ENCODE data around the gene RIC8B.

RIC8B gene

GRCh38 chr12:106866426-106867080 is 92.1 kb downstream of the RIC8B start:
- DNase-seq (ENCODE audit: low read depth in 4 of 4, low spot score in 1 of 4): no peak

DNA sequence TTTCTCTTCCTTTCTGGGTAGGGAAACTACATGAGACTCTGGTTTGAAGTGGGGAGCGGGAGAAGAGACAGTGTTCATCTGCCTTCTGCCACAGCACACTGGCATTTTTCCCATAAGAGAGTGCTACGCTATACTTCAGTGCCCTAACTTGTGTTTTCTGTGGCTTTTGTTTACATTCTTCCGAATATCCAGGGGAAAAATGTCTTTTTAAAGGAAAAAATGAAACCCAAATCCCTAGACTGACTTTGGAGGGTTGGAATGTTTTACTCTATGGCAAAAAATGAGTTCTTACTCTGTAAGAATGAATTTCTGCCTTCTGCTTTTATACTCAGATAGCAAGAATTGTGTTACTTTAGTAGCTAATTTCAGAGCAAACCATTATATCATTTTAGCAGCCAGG is 93.2 kb downstream of the RIC8B start:
- DNase-seq (ENCODE audit: low read depth in 4 of 4, low spot score in 1 of 4): no peak

DNA sequence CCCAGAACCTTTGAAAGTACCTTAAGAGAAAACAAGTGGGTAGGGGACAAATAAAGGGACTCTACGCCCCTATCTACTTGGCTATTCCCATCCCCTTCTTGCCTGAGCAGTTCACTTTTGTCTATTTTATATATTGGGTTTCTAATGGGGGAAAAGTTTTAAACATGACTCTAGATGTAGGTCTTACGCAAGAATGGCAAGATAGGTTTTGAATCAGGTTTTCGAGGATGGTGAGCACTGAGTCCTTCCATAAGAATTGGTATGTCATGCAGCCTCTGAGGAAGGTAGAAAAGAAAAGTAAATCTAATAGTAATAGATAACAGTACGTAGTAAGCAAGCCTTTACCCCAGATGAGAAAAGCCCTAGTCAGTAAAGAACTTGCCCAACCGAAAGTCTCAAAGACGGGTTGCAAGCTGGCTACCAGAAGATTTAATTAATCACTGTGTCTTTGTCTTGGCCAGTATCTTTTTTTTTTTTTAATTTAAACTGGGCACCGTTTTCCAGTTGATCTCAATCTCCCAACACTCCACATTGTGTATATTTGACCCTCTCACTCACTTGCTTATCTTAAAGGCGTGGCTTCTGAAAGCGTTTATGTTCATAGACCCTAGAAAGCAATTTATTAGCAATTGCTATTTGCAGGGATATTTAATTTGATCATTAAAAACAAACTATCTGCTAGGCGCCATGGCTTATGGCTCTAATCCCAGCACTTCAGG is 94.7 kb downstream of the RIC8B start:
- DNase-seq (ENCODE audit: low read depth in 4 of 4, low spot score in 1 of 4): no peak

DNA sequence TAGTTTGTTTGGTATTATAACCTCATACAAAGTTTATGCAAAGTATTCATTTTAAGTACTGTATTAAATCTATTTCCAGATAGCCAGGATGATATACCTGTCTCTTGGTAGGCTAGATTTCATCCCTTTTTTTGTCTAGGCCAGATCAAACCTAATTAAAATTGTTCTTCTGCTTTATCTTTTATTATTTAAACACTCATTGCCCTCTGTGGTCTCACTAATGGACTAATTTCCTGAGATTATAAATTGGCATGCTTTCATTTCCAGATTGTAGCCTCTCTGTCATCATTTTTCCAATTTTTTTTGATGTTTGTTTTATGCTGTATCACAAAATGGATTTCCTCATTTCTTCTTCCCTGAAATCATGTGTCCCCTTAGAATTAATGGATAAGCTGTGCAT is 95.6 kb downstream of the RIC8B start:
- no peak for DNase-seq (ENCODE audit: low read depth in 4 of 4, low spot score in 1 of 4)

DNA sequence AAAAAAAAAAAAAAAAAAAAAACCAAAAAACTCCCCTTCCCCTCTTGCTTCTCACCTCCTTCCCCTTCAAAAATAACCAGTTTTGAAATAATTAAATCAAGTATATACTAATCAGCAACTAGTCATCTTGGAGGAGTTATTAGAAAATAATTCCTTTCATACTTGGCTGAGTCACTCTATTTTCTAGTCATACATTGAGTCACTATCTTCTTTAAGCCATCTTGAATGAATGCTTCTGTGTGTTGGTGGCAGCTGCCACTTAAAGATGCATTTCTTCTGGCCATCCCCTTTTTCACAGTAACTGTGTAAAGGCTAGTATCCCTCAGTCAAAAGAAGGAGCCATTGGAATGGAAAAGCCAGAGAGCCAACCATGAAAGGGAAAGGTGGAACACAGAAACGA is 97.0 kb downstream of the RIC8B start:
- DNase-seq (ENCODE audit: low read depth in 4 of 4, low spot score in 1 of 4): no peak

GRCh38 chr12:106873983-106874382 is 99.5 kb downstream of the RIC8B start:
- DNase-seq (ENCODE audit: low read depth in 4 of 4, low spot score in 1 of 4): no peak

DNA sequence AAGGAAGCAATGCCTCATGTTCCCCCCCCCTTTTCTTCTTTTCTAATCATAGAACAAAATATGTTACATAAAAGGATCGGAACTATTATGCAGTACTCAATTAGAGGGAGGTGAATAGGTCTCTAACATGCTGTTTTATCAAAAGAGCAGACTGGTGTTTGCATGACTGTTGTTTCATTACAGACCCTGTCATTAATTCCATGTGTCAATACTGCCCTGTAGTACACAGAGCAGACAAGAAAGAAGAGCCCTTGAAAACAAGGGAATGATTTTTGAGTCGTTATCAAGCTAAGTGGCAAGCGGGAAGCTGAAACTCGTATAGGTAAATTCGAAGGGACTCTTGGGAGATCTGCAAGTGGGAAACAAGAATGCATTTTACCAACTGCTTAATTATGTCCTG is 104.3 kb downstream of the RIC8B start:
- no peak for DNase-seq (ENCODE audit: low read depth in 4 of 4, low spot score in 1 of 4)

- no peak for DNase-seq (ENCODE audit: low read depth in 4 of 4, low spot score in 1 of 4)
Observed at GRCh38 chr12:106879612-106880011, 105.1 kb downstream of the RIC8B start.

DNA sequence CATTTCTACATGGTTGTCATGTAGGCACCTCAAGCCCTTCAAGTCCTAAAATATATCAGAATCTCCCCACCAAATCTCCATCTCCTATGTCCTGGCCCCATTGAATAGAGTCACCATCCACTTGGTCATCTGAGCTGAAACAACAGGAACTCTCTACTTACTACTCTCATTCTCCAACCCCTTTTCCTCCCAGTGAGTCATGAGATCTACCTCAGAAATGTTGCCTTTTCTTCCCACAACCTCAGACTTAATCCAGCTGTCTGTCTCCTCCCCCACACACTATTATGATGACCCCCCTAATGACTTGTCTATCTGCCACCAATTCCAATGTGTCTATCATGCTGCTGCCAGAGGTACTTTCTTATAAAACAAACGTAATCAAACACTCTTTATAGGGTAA is 108.9 kb downstream of the RIC8B start:
- DNase-seq (ENCODE audit: low read depth in 4 of 4, low spot score in 1 of 4): no peak

GRCh38 chr12:106885026-106885425 is 110.5 kb downstream of the RIC8B start:
- no peak for DNase-seq (ENCODE audit: low read depth in 4 of 4, low spot score in 1 of 4)

DNA sequence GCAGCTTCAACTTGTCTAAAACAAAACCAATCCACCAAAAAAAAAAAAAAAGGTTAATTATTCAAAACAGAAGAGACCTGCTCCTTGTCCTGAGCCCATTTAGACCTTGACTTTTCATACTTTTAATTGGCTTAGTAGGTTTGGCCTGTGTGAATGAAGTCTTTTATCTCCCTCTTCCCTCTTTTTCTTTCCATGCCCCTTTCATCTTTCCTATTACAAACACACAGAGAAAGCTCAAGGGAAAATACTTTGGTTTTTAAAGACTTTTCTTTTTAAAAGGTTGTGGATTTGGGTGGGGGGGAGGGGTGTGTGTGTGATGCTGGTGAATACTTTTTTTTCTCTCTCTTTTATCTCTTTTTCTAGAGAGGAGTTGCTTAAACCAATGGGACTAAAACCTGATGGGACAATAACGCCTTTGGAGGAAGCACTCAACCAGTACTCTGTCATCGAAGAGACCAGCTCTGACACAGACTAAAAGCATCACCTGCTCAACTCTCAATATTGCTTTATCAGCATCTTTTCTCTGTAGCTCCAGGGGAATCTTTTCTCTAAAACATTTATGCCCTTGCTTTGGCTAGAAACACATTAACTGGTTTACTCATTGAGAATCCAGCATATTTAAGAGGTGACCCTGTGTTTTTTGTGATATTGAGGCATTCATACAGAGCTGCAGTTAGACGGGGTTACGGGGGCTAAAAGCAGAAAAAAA is 111.2 kb downstream of the RIC8B start:
- no peak for DNase-seq (ENCODE audit: low read depth in 4 of 4, low spot score in 1 of 4)

DNA sequence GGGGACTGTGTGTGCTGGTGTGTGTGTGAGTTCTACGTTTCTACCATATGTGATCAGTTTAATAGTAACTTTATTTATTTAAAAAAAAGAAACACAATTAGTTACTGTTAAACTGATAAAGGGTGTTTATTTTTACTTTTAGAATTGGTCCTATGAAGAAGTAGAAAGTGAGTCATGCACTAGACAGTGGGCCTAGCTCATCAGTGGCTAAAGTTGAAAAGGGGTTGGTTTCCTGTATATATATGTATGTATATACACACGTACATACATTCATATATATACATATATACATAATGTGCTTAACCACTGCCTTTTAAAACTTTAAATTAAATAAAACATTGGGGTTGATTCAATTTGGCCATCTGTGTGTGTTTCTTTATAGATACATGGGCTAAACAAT is 112.5 kb downstream of the RIC8B start:
- no peak for DNase-seq (ENCODE audit: low read depth in 4 of 4, low spot score in 1 of 4)

DNA sequence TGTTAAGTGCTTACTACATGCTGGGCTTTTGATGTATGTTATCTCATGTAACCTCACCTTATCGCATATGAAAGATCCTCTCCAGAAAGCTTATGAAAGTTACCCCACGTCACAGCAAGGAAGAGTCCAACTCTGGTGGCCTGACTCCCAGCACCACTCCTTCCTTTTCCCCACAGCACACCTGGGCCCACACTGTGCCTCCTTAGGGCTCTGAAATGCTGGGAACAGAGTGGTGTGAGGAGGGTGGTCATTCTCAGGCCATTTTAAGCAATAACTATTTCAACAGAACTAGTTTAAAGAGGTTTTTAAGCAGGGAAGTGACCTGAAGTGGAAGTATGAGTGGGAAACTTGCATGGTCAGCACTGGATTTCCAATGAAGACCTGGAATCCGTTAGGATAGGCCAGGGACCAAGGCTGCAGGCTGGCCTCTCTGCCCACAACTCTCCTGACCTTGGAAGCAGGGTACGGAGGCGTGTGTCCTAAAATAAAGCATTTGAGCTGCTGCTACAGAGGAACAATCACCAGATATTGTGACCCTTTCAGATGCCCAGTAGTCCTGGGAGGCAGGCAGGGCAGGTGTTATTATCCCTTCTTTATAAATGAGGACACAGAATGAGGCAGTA is 114.0 kb downstream of the RIC8B start:
- no peak for DNase-seq (ENCODE audit: low read depth in 4 of 4, low spot score in 1 of 4)

DNA sequence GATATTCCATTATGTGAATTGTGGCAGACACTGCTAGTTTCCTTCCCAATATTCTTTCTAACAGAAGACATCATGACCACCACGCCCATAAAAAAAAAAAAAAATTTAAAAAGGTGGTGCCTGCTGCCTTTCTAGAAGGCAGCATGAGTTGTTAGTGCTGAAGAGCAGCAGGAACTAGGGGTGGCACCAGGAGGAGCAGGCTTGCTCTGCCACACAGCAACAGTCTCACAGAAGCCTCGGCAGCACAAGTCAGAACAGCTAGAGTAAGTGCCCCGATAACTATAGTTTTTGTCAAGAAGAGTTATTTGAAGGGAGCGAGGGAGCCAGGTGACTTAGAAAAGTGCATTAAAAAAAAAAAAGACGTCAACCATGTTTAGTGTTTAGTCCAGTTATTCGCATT is 114.8 kb downstream of the RIC8B start:
- no peak for DNase-seq (ENCODE audit: low read depth in 4 of 4, low spot score in 1 of 4)

DNA sequence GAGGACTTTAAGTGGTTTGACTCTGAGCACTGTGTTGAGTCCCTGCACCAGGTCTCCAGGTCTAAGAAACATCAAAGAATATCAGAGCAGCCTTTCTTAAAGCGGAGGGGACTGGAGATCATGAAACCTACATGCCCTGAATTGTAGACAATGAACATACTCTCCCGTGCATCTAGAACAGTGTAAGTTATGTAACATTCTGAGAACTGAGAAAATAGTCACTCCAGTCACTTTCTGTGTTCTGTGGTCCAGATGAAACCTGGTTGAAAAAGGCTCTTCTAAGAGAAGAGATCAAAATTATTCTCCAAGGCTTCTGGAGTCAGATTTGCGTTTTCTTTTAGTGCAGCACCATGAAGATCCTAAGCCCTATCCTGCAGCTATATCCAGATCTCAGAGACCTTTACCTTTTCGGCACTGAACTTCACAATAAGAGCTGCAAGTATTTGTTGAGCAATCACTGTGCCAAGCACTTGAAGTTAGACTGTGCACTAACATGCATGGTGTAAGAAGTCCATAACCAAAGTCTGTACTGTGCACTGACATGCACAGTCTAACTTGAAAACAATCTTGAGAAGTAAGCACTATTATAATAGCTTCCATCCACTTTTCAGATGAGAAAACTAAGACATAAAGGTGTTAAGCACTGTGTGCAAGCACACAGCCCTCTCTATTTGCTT is 115.6 kb downstream of the RIC8B start:
- no peak for DNase-seq (ENCODE audit: low read depth in 4 of 4, low spot score in 1 of 4)

- DNase-seq (ENCODE audit: low read depth in 4 of 4, low spot score in 1 of 4): no peak
Observed at GRCh38 chr12:106892075-106892474, 117.6 kb downstream of the RIC8B start.

DNA sequence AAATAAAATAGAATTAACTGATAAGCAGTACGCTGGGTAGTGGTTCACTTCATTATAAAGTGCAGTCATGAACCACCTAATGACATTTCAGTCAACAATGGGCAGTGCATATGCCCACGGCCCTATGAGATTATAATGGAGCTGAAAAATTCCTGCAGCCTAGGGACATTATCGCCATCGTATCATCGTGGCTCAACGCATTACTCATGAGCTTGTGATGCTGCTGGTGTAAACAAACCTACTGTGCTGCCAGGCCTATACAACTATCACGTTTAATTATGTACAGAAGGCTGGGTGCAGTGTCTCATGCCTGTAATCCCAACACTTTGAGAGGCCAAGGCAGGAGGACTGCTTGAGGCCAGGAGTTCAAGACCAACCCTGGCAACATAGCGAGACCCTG is 119.0 kb downstream of the RIC8B start:
- DNase-seq (ENCODE audit: low read depth in 4 of 4, low spot score in 1 of 4): no peak

DNA sequence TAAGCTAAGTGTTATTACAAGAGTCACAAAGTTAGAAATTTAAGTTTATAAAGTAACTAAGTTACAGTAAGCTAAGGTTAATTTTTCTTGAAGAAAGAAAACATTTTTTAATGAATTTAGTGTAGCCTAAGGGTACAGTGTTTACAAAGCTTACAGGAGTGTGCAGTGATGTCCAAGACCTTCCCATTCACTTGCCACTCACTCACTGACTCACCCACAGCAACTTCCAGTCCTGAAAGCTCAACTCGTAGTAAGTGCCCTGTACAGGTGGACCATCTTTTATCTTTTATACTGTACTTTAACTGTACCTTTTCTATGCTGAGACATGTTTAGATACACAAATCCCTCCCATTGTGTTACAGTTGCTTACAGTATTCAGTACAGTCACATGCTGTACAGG is 120.3 kb downstream of the RIC8B start:
- DNase-seq (ENCODE audit: low read depth in 4 of 4, low spot score in 1 of 4): no peak

GRCh38 chr12:106896603-106897002 is 122.1 kb downstream of the RIC8B start:
- no peak for DNase-seq (ENCODE audit: low read depth in 4 of 4, low spot score in 1 of 4)

DNA sequence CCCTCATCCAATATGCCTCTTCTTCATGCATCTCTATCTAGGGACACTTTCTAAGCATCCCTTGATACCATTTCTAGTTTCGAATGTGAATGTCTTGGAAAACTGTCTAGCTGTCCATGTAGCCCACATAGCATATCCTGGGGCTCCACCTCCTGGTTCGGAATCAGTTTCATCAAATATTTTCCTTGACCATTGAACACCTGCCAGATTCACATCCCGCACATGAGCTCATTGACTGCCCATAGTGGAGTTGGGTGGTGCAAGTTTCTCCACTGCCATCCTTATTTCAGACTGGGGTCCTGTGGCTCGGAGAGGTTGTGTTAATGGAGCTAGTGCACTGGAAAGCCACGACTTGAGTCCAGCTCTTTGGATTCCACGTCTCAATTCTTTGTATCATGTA is 122.6 kb downstream of the RIC8B start:
- DNase-seq (ENCODE audit: low read depth in 4 of 4, low spot score in 1 of 4): no peak

Measured in stimulated activated CD4-positive, alpha-beta T cell treated with anti-CD3 and anti-CD28 coated beads, Interleukin-1b, Interleukin-23, amount 100 ng/mL, for 24 hours (primary cell).